GM06990 (cell line): ENCODE data around the gene THBS3.
"Not testable (repeated sequence)": the region's sequence is repeated elsewhere in the genome, so short reads cannot be mapped to it uniquely, and the experiment has no call there.

Source experiments
- DNase-seq: peaks from one replicate; pipeline ENCODE4 v3.0.0-alpha.2; 2011; ENCODE audit not compliant: insufficient read length; ENCODE audit errors: extremely low read depth
- H3K27me3 ChIP-seq: replicated peaks from 2 replicates; pipeline ENCODE4 v1.6.0; 2011; ENCODE audit warnings: low read length; ENCODE audit not compliant: control insufficient read depth, insufficient read depth
- H3K36me3 ChIP-seq: 2 replicates; pipeline ENCODE4 v1.5.1; 2011; ENCODE audit warnings: low read length; ENCODE audit not compliant: control insufficient read depth, insufficient read depth
- H3K4me3 ChIP-seq: replicated peaks from 2 replicates; pipeline ENCODE4 v1.5.1; 2011; ENCODE audit warnings: low read depth, mild to moderate bottlenecking, control low read depth, low read length
- CTCF ChIP-seq: IDR thresholded peaks from 2 replicates; pipeline ENCODE4 v1.5.1; 2011; ENCODE audit warnings: low read length, control low read depth, mild to moderate bottlenecking, inconsistent platforms; ENCODE audit not compliant: insufficient read depth, poor library complexity, severe bottlenecking

Gene THBS3

GRCh38 chr1:155166051-155166470 is 41.6 kb downstream of the THBS3 start:
- DNase-seq, result no peak
- H3K4me3 ChIP-seq, result no peak overlapping the region
- TF ChIP-seq CTCF, result no peak

GRCh38 chr1:155164625-155165024 is 43.1 kb downstream of the THBS3 start:
- not testable (repeated sequence) for DNase-seq, H3K4me3 ChIP-seq, H3K36me3 ChIP-seq, H3K27me3 ChIP-seq

More at GRCh38 chr1:155166051-155166470, 41.6 kb downstream of the THBS3 start:
- Histone ChIP-seq H3K27me3 (no peaks in the 10 kb centered on the region), H3K36me3 (peaks cover 5% of the 10 kb centered on the region)

- not testable (repeated sequence) for H3K4me3 ChIP-seq, DNase-seq, H3K36me3 ChIP-seq, H3K27me3 ChIP-seq
Measured at GRCh38 chr1:155163785-155164184, 43.9 kb downstream of the THBS3 start.

- DNase-seq, H3K27me3 ChIP-seq, H3K36me3 ChIP-seq: not testable (repeated sequence)
Measured at GRCh38 chr1:155162631-155163030, 45.1 kb downstream of the THBS3 start.

GRCh38 chr1:155160128-155160527 is 47.6 kb downstream of the THBS3 start:
- no peak for DNase-seq
- H3K36me3 ChIP-seq, result no peaks in the 10 kb centered on the region
- H3K4me3 ChIP-seq, result no peak overlapping the region
- TF ChIP-seq CTCF, result no peak
- no peaks in the 10 kb centered on the region; the same call in 1 of the 2 replicates for H3K27me3 ChIP-seq

More at GRCh38 chr1:155162631-155163030, 45.1 kb downstream of the THBS3 start:
- not testable (repeated sequence) for H3K4me3 ChIP-seq

- no peak for TF ChIP-seq CTCF
- Histone ChIP-seq H3K4me3 (no peak overlapping the region), H3K36me3 (no peaks in the 10 kb centered on the region), H3K27me3 (no peaks in the 10 kb centered on the region; the same call in 1 of the 2 replicates)
- no peak for DNase-seq
Measured at GRCh38 chr1:155158991-155159390, 48.7 kb downstream of the THBS3 start.

- H3K4me3 ChIP-seq, DNase-seq, H3K27me3 ChIP-seq, H3K36me3 ChIP-seq: not testable (repeated sequence)
Measured at GRCh38 chr1:155155996-155156643, 51.6 kb downstream of the THBS3 start.
